PC-9 (cell line): ENCODE measurements around the gene FAM151A. TPM values are rescaled to one million over a fixed set of nuclear protein-coding genes. Genes with fewer than 3 reads are reported as not detected.

Experiments
- BruUV-seq: library from RNA; stranded (reverse); fragments of 400-500 nt; replicated peaks from 2 replicates; lab custom pipeline; 2021; lab: Mats Ljungman, UMichigan
- CTCF ChIA-PET: fragments of 300-600 bp; sonication (Branson Sonifier 250); formaldehyde crosslinking; loops from one replicate; lab custom pipeline; 2022; ENCODE audit warnings: antibody characterized with exemption; lab: Charles Lee
- POLR2A ChIA-PET: fragments of 300-600 bp; sonication (Branson Sonifier 250); formaldehyde crosslinking; loops from one replicate; lab custom pipeline; 2022; ENCODE audit warnings: antibody characterized with exemption; ENCODE audit not compliant: unreplicated experiment; lab: Charles Lee
- DNase-seq, 2 experiments: peaks; one replicate each; pipeline versions ENCODE4 v3.0.0 to v3.0.0-alpha.2; 2015 to 2022; ENCODE audit warnings: mixed read lengths in 1 of 2
- H2AFZ ChIP-seq: fragments of 200-600 bp; sonication (generic); 2 replicates; pipeline ENCODE4 v1.8.1; 2017; ENCODE audit warnings: antibody characterized with exemption
- H3F3A ChIP-seq: fragments of 200-600 bp; sonication (generic); 2 replicates; pipeline ENCODE4 v1.8.1; 2017; ENCODE audit warnings: antibody characterized with exemption, mild to moderate bottlenecking, low read depth; ENCODE audit not compliant: insufficient read depth
- H3K27ac ChIP-seq: fragments of 200-600 bp; sonication (generic); 2 replicates; pipeline ENCODE4 v1.6.1; 2016; ENCODE audit warnings: mixed run types
- H3K27me3 ChIP-seq: fragments of 200-600 bp; sonication (generic); 2 replicates; pipeline ENCODE4 v1.6.1; 2016; ENCODE audit warnings: low read depth, mixed run types; ENCODE audit not compliant: insufficient read depth
- H3K36me3 ChIP-seq: fragments of 200-600 bp; sonication (generic); 2 replicates; pipeline ENCODE4 v1.6.1; 2016; ENCODE audit warnings: low read depth, mixed run types
- H3K4me1 ChIP-seq: fragments of 200-600 bp; sonication (generic); replicated peaks from 2 replicates; pipeline ENCODE4 v1.6.1; 2016; ENCODE audit warnings: mixed run types; ENCODE audit not compliant: insufficient read depth
- H3K4me2 ChIP-seq: fragments of 200-600 bp; sonication (generic); 2 replicates; pipeline ENCODE4 v1.6.1; 2017; ENCODE audit warnings: mixed run types
- H3K4me3 ChIP-seq: fragments of 200-600 bp; sonication (generic); 2 replicates; pipeline ENCODE4 v1.6.1; 2016; ENCODE audit warnings: mixed run types
- H3K79me2 ChIP-seq: fragments of 200-600 bp; sonication (generic); 2 replicates; pipeline ENCODE4 v1.6.1; 2017; ENCODE audit warnings: low read depth, mixed run types
- H3K9me2 ChIP-seq: fragments of 200-600 bp; sonication (generic); 2 replicates; pipeline ENCODE4 v1.8.1; 2017; ENCODE audit warnings: mild to moderate bottlenecking; ENCODE audit not compliant: insufficient read depth
- H3K9me3 ChIP-seq: fragments of 200-600 bp; sonication (generic); 2 replicates; pipeline ENCODE4 v1.8.1; 2016; ENCODE audit warnings: low read depth; ENCODE audit not compliant: insufficient read depth
- H4K20me1 ChIP-seq: fragments of 200-600 bp; sonication (generic); 2 replicates; pipeline ENCODE4 v1.8.1; 2017; ENCODE audit not compliant: insufficient read depth
- CTCF ChIP-seq: fragments of 200-600 bp; sonication (generic); conservative IDR thresholded peaks from 2 replicates; pipeline ENCODE4 v1.6.1; 2017; ENCODE audit warnings: mixed run types, antibody characterized with exemption, mild to moderate bottlenecking, moderate library complexity
- EZH2 ChIP-seq: fragments of 200-600 bp; sonication (generic); IDR thresholded peaks from 2 replicates; pipeline ENCODE4 v1.8.0; 2017; ENCODE audit warnings: antibody characterized with exemption, low read depth
- intact Hi-C: fragments of 100-400 bp; cut with micrococcal nuclease; formaldehyde crosslinking; loops from one replicate; pipeline ENCODE4 v1.10.0; 2022; ENCODE audit not compliant: unreplicated experiment
- total RNA-seq: library from RNA; stranded (reverse); gene quantifications from 2 replicates; pipeline ENCODE4 v1.2.3, GENCODE V29; 2021

FAM151A gene
- total RNA-seq, 1 experiment from 2014 or later: not detected

DNA sequence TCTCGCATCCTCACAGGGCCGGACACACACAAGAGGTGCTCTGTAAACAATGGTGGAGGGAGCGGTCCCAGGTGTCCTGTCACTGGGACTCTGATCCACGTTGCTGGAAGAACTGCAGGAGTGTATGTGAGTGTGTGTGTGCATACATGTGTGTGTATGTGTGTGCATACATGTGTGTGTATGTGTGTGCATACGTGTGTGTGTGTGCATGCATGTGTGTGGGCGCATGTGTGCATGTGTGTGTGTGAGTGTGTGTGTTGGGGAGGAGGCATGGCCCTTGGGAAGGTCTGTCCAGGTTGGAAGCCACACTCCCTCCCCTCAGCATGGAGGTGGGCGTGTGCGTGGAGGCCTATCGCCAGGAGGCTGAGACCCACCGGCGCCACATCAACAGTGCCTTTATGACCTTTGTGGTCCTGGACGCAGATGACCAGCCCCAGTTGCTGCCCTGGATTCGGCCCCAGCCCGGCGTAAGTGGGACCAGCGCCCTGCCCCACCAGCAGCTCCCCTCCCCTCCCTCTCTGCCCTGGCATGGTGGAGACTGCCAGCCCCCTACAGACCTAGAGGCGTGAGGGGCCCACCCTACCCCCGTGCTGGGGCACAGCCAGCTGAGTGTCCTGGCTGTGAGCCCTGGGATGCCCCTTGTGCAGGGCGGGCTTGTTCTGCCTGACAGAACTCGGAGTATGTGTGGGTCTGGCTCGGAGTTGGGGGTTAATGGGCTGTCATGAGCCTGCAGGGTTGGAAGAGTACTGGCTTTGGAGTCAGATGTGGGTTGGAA, 22.2 kb downstream of the FAM151A start:
- H3K9me3 ChIP-seq: no peaks in the 10 kb centered on the region
- H3K27me3 ChIP-seq: no peaks in the 10 kb centered on the region
- H3K27ac ChIP-seq: no peak overlapping the region
- no TSS peak for BruUV-seq
- no peaks in the 10 kb centered on the region for H3K9me2 ChIP-seq
- CTCF ChIA-PET: no interaction called here
- H4K20me1 ChIP-seq: no peaks in the 10 kb centered on the region
- no peaks in the 10 kb centered on the region for H3K79me2 ChIP-seq
- no peaks in the 10 kb centered on the region for H3F3A ChIP-seq
- DNase-seq: no peak
- no peak for TF ChIP-seq EZH2
- TF ChIP-seq CTCF: no peak
- H3K4me3 ChIP-seq: no peak overlapping the region
- no peak overlapping the region for H2AFZ ChIP-seq
- no peaks in the 10 kb centered on the region for H3K36me3 ChIP-seq
- no peaks in the 10 kb centered on the region for H3K4me1 ChIP-seq
- H3K4me2 ChIP-seq: no peak overlapping the region
- intact Hi-C loops: no loop called here
- POLR2A ChIA-PET: no interaction called here

GRCh38 chr1:54599211-54599823, 24.0 kb downstream of the FAM151A start:
- no peaks in the 10 kb centered on the region for H3K4me1 ChIP-seq
- H3K27me3 ChIP-seq: no peaks in the 10 kb centered on the region
- H4K20me1 ChIP-seq: no peaks in the 10 kb centered on the region
- no peak for TF ChIP-seq EZH2
- TF ChIP-seq CTCF: no peak
- no peak for DNase-seq
- no peaks in the 10 kb centered on the region for H3K36me3 ChIP-seq
- H3F3A ChIP-seq: no peaks in the 10 kb centered on the region
- no peaks in the 10 kb centered on the region for H3K9me3 ChIP-seq
- POLR2A ChIA-PET: no interaction called here
- H2AFZ ChIP-seq: no peak overlapping the region
- intact Hi-C loops: no loop called here
- H3K4me2 ChIP-seq: no peak overlapping the region
- CTCF ChIA-PET: no interaction called here
- no TSS peak for BruUV-seq
- no peak overlapping the region for H3K4me3 ChIP-seq
- no peak overlapping the region for H3K27ac ChIP-seq
- H3K9me2 ChIP-seq: no peaks in the 10 kb centered on the region
- H3K79me2 ChIP-seq: no peaks in the 10 kb centered on the region

DNA sequence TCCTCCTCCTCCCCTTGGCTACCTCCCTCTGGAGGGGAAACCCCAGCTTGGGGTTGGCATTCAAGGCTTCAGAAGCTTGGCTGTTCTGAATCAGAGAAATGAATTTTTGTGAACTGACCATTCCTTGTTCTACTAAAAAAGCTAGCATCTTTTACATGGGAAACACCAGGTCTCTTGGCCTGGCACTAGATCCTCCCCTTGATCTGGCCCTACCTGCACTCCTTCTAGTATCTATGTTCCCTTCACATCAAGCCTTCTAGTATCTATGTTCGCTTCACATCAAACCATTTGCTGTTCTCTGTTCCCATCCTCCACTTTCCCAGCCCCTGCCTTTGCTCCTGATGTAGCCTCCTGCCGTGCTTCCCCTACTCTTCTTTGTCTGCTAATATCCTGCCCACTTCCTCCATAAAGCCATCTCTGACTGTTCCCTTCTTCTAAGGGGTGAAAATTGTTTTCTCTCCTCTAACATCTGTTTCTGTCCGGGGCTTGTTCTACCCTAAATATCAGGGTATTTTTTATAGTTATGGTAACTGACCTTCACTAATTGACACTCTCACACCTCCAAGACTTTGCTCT, 25.8 kb downstream of the FAM151A start:
- H3K36me3 ChIP-seq: no peaks in the 10 kb centered on the region
- no TSS peak for BruUV-seq
- no peaks in the 10 kb centered on the region for H3K79me2 ChIP-seq
- H3K4me2 ChIP-seq: no peak overlapping the region
- TF ChIP-seq EZH2 (no peak), CTCF (no peak)
- no peaks in the 10 kb centered on the region for H4K20me1 ChIP-seq
- H3K27ac ChIP-seq: no peak overlapping the region
- no peaks in the 10 kb centered on the region for H3K9me2 ChIP-seq
- H3F3A ChIP-seq: no peaks in the 10 kb centered on the region
- H3K27me3 ChIP-seq: no peaks in the 10 kb centered on the region
- ChIA-PET POLR2A (no interaction called here), CTCF (no interaction called here)
- no peak for DNase-seq
- H2AFZ ChIP-seq: no peak overlapping the region
- no peak overlapping the region for H3K4me3 ChIP-seq
- intact Hi-C loops: no loop called here
- no peaks in the 10 kb centered on the region for H3K9me3 ChIP-seq
- H3K4me1 ChIP-seq: no peaks in the 10 kb centered on the region
